Measurements from ENCODE around the gene HDAC7. TPM values are rescaled to one million over a fixed set of nuclear protein-coding genes. Genes with fewer than 3 reads are reported as not detected.

The HDAC7 gene
- total RNA-seq, 1 donor from 2014 or later = 120 TPM

- DNase-seq (ENCODE audit: extremely low spot score, unreplicated experiment) = no peak
- Mint-ChIP-seq H3K4me1 (ENCODE audit: unreplicated experiment) (peaks cover 20% of the 10 kb centered on the region), H3K27me3 (ENCODE audit: unreplicated experiment) (no peaks in the 10 kb centered on the region), H3K27ac (ENCODE audit: unreplicated experiment) (no peak overlapping the region), H3K36me3 (ENCODE audit: unreplicated experiment) (no peaks in the 10 kb centered on the region), H3K9me3 (ENCODE audit: unreplicated experiment) (no peaks in the 10 kb centered on the region), H3K4me3 (ENCODE audit: unreplicated experiment) (no peak overlapping the region)
- TF ChIP-seq CTCF (IDR thresholded peaks at IDR 0.05) = no peak
Measured at GRCh38 chr12:47763481-47764346, 56.0 kb downstream of the HDAC7 start.

GRCh38 chr12:47762850-47763465 is 56.7 kb downstream of the HDAC7 start:
- Mint-ChIP-seq H3K36me3 (ENCODE audit: unreplicated experiment) (no peaks in the 10 kb centered on the region), H3K4me1 (ENCODE audit: unreplicated experiment) (peaks cover 26% of the 10 kb centered on the region), H3K9me3 (ENCODE audit: unreplicated experiment) (no peaks in the 10 kb centered on the region)

GRCh38 chr12:47758834-47759690 is 60.6 kb downstream of the HDAC7 start, which contains the start of gene RAPGEF3:
TSS of gene RAPGEF3 (minus strand) at chr12:47758880. CDS start at chr12:47758556, 324 bp downstream.
- peak; percentile 58 for TF ChIP-seq CTCF (IDR thresholded peaks at IDR 0.05)
- DNase-seq (ENCODE audit: extremely low spot score, unreplicated experiment) = peak; percentile 92
- Mint-ChIP-seq H3K27ac (ENCODE audit: unreplicated experiment) (peak within 1 kb of the TSS; percentile 27), H3K4me1 (ENCODE audit: unreplicated experiment) (peaks cover 21% of the 10 kb centered on the region), H3K27me3 (ENCODE audit: unreplicated experiment) (no peaks in the 10 kb centered on the region), H3K36me3 (ENCODE audit: unreplicated experiment) (no peaks in the 10 kb centered on the region), H3K9me3 (ENCODE audit: unreplicated experiment) (no peaks in the 10 kb centered on the region), H3K4me3 (ENCODE audit: unreplicated experiment) (peak within 1 kb of the TSS; percentile 70)

More at GRCh38 chr12:47762850-47763465, 56.7 kb downstream of the HDAC7 start:
- Mint-ChIP-seq H3K27ac (ENCODE audit: unreplicated experiment) (no peak overlapping the region), H3K27me3 (ENCODE audit: unreplicated experiment) (no peaks in the 10 kb centered on the region), H3K4me3 (ENCODE audit: unreplicated experiment) (no peak overlapping the region)
- DNase-seq (ENCODE audit: extremely low spot score, unreplicated experiment) = no peak
- TF ChIP-seq CTCF (IDR thresholded peaks at IDR 0.05) = no peak

- TF ChIP-seq CTCF (IDR thresholded peaks at IDR 0.05) = no peak
- DNase-seq (ENCODE audit: extremely low spot score, unreplicated experiment) = no peak
- Mint-ChIP-seq H3K36me3 (ENCODE audit: unreplicated experiment) (no peaks in the 10 kb centered on the region), H3K4me1 (ENCODE audit: unreplicated experiment) (peaks cover 24% of the 10 kb centered on the region), H3K27ac (ENCODE audit: unreplicated experiment) (no peak overlapping the region), H3K9me3 (ENCODE audit: unreplicated experiment) (no peaks in the 10 kb centered on the region), H3K4me3 (ENCODE audit: unreplicated experiment) (peak overlapping the region; percentile 60), H3K27me3 (ENCODE audit: unreplicated experiment) (no peaks in the 10 kb centered on the region)
Measured at GRCh38 chr12:47758584-47758833, 61.2 kb downstream of the HDAC7 start.
